Raji (cell line): ENCODE data around the gene TMEM41B.

Experiments
- POLR2A ChIP-seq: IDR thresholded peaks from 2 replicates; pipeline ENCODE4 v1.6.1; 2011; ENCODE audit warnings: low read depth, low read length, control low read depth; ENCODE audit not compliant: insufficient read depth

TMEM41B gene

GRCh38 chr11:9310485-9311090 lies 3.8 kb downstream of the TMEM41B start:
- TF ChIP-seq POLR2A, result no peak

GRCh38 chr11:9304178-9304577 lies 10.2 kb downstream of the TMEM41B start:
- no peak for TF ChIP-seq POLR2A

DNA sequence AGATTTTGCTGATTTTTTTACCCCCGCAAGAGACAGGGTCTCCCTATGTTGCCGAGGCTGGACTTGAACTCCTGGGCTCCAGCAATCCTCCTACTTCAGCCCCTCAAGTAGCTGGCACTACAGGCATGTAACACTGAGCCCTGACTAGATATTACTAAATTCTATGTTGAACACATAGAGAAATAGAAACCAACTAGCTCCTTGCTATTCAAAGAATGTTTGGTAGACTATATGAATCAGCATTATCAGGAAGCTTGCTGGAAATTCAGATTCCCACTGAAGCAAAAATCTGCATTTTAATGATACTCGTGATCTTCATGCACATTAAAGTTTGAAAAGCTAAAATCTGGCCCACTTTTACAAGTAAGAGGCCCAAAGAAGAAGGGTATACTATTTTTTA lies 11.9 kb downstream of the TMEM41B start:
- TF ChIP-seq POLR2A, result no peak

- no peak for TF ChIP-seq POLR2A
Measured at GRCh38 chr11:9301720-9302119, 12.7 kb downstream of the TMEM41B start.

GRCh38 chr11:9293646-9294045 lies 20.7 kb downstream of the TMEM41B start:
- TF ChIP-seq POLR2A, result no peak

- no peak for TF ChIP-seq POLR2A
Measured at GRCh38 chr11:9285850-9286587, 28.4 kb downstream of the TMEM41B start.

DNA sequence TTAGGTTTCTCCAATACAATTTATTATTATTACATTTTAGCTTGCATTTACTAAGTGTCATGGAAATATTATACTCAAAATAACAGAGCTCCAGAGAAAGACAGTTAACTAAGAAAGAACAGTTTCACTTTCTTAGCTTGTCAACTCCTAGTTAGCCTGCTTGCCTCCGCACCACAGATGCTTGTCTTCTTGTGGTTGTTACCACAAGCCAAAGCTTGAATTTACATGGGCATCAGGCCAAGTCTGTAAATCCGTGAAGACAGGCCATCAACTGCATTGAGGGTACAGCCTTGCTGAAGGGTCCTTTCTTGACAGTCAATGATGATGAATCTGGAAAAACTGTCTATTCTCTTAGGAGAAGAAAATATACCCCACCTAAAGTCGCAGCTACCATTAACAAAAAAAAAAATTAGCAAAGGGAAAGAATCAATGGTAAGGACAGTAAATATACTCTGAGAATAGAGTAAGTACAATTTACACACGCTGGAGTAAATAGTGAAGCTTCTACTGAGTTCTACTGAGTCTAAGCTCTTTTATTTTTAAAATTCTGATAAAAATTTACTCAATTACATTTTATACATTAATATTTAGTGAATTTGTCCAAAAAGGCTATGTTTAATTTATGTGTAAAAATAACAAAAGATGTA lies 33.6 kb downstream of the TMEM41B start:
- no peak for TF ChIP-seq POLR2A

DNA sequence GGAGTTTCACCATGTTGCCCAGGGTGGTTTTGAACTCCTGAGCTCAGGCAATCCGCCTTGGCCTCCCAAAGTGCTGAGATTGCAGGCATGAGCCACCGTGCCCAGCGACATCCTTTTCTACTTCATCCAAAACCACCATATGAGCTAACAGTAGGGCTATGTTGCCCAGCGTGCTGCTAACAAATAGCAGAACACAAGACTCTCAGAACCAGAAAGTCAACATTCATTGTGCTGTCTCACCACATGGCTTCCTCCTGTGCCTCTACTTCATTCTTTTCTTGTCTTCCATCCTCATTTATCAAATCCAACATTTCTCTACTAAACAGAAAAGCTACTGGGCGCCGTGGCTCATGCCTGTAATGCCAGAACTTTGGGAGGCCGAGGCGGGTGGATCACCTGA lies 37.2 kb downstream of the TMEM41B start:
- no peak for TF ChIP-seq POLR2A

- TF ChIP-seq POLR2A, result no peak
Measured at GRCh38 chr11:9276571-9276970, 37.8 kb downstream of the TMEM41B start.

DNA sequence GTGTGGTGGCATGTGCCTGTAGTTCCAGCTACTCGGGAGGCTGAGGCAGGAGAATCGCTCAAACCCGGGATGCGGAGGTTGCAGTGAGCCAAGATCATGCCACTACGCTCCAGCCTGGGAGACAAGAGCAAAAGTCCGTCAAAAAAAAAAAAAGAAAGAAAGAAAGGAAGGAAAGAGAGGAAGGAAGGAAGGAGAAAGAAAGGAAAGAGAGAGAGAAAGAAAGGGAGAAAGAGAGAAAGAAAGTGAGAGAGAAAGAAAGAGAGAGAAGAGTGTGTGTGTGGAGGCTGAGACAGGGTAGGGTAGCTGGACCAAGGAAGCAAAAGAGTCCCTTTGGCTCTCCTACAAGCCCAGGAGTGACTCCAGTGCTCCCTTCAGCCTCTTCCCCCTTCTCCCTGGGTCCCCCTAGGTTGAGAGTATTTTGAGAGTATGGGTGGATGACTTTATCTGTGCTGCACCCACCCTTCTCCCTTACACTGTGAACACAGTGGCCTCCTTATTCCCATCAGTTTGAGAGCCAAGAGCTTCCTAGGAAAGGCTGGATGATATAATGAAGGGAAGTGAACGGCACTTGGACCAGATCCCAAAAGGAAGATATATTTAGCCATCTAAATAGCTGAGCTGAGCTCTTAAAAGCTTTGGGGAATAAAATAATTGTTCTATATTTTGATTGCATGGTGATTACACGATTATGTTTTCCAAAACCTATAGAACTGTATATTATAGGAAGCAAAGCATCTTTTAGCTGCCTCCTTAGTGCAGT lies 39.7 kb downstream of the TMEM41B start:
- TF ChIP-seq POLR2A, result no peak

GRCh38 chr11:9273376-9274336 lies 40.7 kb downstream of the TMEM41B start:
- no peak for TF ChIP-seq POLR2A

- no peak for TF ChIP-seq POLR2A
Measured at GRCh38 chr11:9269492-9270013, 44.8 kb downstream of the TMEM41B start.

GRCh38 chr11:9267680-9268079 lies 46.7 kb downstream of the TMEM41B start:
- TF ChIP-seq POLR2A, result no peak

- TF ChIP-seq POLR2A, result no peak
Measured at GRCh38 chr11:9266926-9267325, 47.5 kb downstream of the TMEM41B start.
